Gastroesophageal sphincter (tissue), 4 donors: ENCODE data around the gene PRADC1. TPM values are rescaled to one million over a fixed set of nuclear protein-coding genes. Genes with fewer than 3 reads are reported as not detected.

Source experiments
- ATAC-seq: fragments of 150-250 bp; one replicate; pipeline ENCODE4 v1.9.1; 2016; ENCODE audit warnings: mild to moderate bottlenecking, moderate library complexity
- H3K27ac ChIP-seq, 4 donors: fragments of 200-600 bp; sonication (generic) in 3 of 4; 1 replicate in 3 of 4; 2 replicates in 1 of 4; pipeline ENCODE4 v1.5.1; 2016 to 2019
- H3K27me3 ChIP-seq: fragments of 200-600 bp; sonication (generic); one replicate; pipeline ENCODE4 v1.5.1; 2019
- H3K36me3 ChIP-seq, 2 donors: fragments of 200-600 bp; sonication (generic); one replicate each; pipeline ENCODE4 v1.5.1; 2019; ENCODE audit warnings: control low read depth in 1 of 2
- H3K4me1 ChIP-seq, 3 donors: fragments of 200-600 bp; sonication (generic); 1 replicate in 2 of 3; 2 replicates in 1 of 3; pipeline ENCODE4 v1.5.1; 2016 to 2019; ENCODE audit warnings: control low read depth in 2 of 3
- H3K4me3 ChIP-seq, 2 donors: fragments of 200-600 bp; sonication (generic); one replicate each; pipeline ENCODE4 v1.5.1; 2019; ENCODE audit warnings: mild to moderate bottlenecking in 1 of 2, moderate library complexity in 1 of 2
- H3K9me3 ChIP-seq, 3 donors: fragments of 200-600 bp; sonication (generic); one replicate each; pipeline ENCODE4 v1.5.1; 2017 to 2019; ENCODE audit warnings: control low read depth in 2 of 3
- CTCF ChIP-seq, 4 experiments: fragments of 200-600 bp in 2 of 4; fragments of 450-650 bp in 2 of 4; sonication (generic) in 1 of 4; IDR thresholded peaks; one replicate each; pipeline ENCODE4 v1.5.1; 2017 to 2019; ENCODE audit warnings: antibody characterized with exemption in 4 of 4, mild to moderate bottlenecking in 2 of 4, moderate library complexity in 2 of 4
- EP300 ChIP-seq: sonication (generic); formaldehyde crosslinking; IDR thresholded peaks from one replicate; pipeline ENCODE4 v1.6.1; 2017; ENCODE audit warnings: antibody characterized with exemption, mild to moderate bottlenecking
- POLR2A ChIP-seq, 2 donors: fragments of 450-650 bp; IDR thresholded peaks; one replicate each; pipeline ENCODE4 v1.6.1; 2017; ENCODE audit warnings: antibody characterized with exemption in 2 of 2, mild to moderate bottlenecking in 2 of 2, moderate library complexity in 1 of 2
- POLR2AphosphoS5 ChIP-seq: sonication (generic); formaldehyde crosslinking; IDR thresholded peaks from one replicate; pipeline ENCODE4 v1.6.1; 2017; ENCODE audit warnings: antibody characterized with exemption
- WGBS, 2 donors: methylation state at CpG; one replicate each; pipeline ENCODE4 v1.1.5; 2018; ENCODE audit warnings: low coverage in 1 of 2; 5-methylcytosine and 5-hydroxymethylcytosine counted together
- total RNA-seq, 4 donors: library from RNA; depleted of rRNA; stranded (reverse); fragments of >200 nt; gene quantifications; one replicate each; pipeline ENCODE4 v1.1.0, GENCODE V29; 2016

PRADC1 gene
- total RNA-seq, 4 donors from 2014 or later: 21.7 to 37.5 (median 30.2) TPM

GRCh38 chr2:73256618-73256922, 23.5 kb upstream of the PRADC1 start:
- no peaks in the 10 kb centered on the region for H3K27me3 ChIP-seq
- H3K9me3 ChIP-seq: no peaks in the 10 kb centered on the region
- TF ChIP-seq POLR2AphosphoS5 (no peak), CTCF (IDR thresholded peaks at IDR 0.05) (no peak), POLR2A (IDR thresholded peaks at IDR 0.05) (no peak), EP300 (no peak)
- ATAC-seq: no peak
- H3K4me3 ChIP-seq: no peak overlapping the region
- WGBS, 2 donors: 44% methylated on average over 1 of the region's 1 CpG; no CpG with 5 or more reads in 1 of the 2 donors
- H3K36me3 ChIP-seq: peaks cover 0 to 38% of the 10 kb centered on the region in 2 donors
- no peaks in the 10 kb centered on the region for H3K4me1 ChIP-seq
- H3K27ac ChIP-seq: no peak overlapping the region

- H3K4me1 ChIP-seq: no peaks in the 10 kb centered on the region
- WGBS, 2 donors: 90% methylated on average over 2 of the region's 5 CpGs; no CpG with 5 or more reads in 1 of the 2 donors
- no peak overlapping the region for H3K4me3 ChIP-seq
- ATAC-seq: no peak
- TF ChIP-seq POLR2A (IDR thresholded peaks at IDR 0.05) (no peak), POLR2AphosphoS5 (no peak), EP300 (no peak), CTCF (IDR thresholded peaks at IDR 0.05) (no peak)
- no peaks in the 10 kb centered on the region for H3K9me3 ChIP-seq
- no peak overlapping the region for H3K27ac ChIP-seq
- H3K36me3 ChIP-seq: peaks cover 0 to 43% of the 10 kb centered on the region in 2 donors
- no peaks in the 10 kb centered on the region for H3K27me3 ChIP-seq
These were observed 23.0 kb upstream of the PRADC1 start for GRCh38 chr2:73255907-73256617.

- Histone ChIP-seq H3K9me3 (no peaks in the 10 kb centered on the region), H3K4me1 (no peaks in the 10 kb centered on the region), H3K27me3 (no peaks in the 10 kb centered on the region), H3K27ac (no peak overlapping the region), H3K36me3 (peaks cover 0 to 53% of the 10 kb centered on the region in 2 donors), H3K4me3 (no peak overlapping the region)
- ATAC-seq: no peak
- TF ChIP-seq EP300: no peak
- TF ChIP-seq POLR2AphosphoS5: no peak
- TF ChIP-seq CTCF (IDR thresholded peaks at IDR 0.05): no peak
- TF ChIP-seq POLR2A (IDR thresholded peaks at IDR 0.05): no peak
- 53% methylated on average over 2 of the region's 4 CpGs; no CpG with 5 or more reads in 1 of the 2 donors for WGBS, 2 donors
These were observed 22.1 kb upstream of the PRADC1 start for GRCh38 chr2:73255007-73255644.

GRCh38 chr2:73254343-73255006, 21.4 kb upstream of the PRADC1 start:
- peaks cover 0 to 59% of the 10 kb centered on the region in 2 donors for H3K36me3 ChIP-seq
- WGBS, 2 donors: 85 to 89% methylated on average over 3 to 7 of the region's 7 CpGs
- H3K4me3 ChIP-seq: no peak overlapping the region
- no peaks in the 10 kb centered on the region for H3K9me3 ChIP-seq
- no peak overlapping the region for H3K27ac ChIP-seq
- TF ChIP-seq EP300: no peak
- TF ChIP-seq POLR2AphosphoS5: no peak
- TF ChIP-seq POLR2A (IDR thresholded peaks at IDR 0.05): no peak
- TF ChIP-seq CTCF (IDR thresholded peaks at IDR 0.05): no peak
- H3K4me1 ChIP-seq: no peaks in the 10 kb centered on the region
- H3K27me3 ChIP-seq: no peaks in the 10 kb centered on the region
- no peak for ATAC-seq
